ENCODE data around the gene PANK4.

GRCh38 chr1:2488688-2489087, 37.7 kb downstream of the PANK4 start:
- no peak for TF ChIP-seq CTCF (IDR thresholded peaks at IDR 0.05; ENCODE audit: insufficient read depth, low read length, poor library complexity, severe bottlenecking)
- TF ChIP-seq EZH2phosphoT487 (conservative IDR thresholded peaks at IDR 0.05; ENCODE audit: low read length): no peak
